HepG2 (cell line): ENCODE data around the gene ME2. TPM values are rescaled to one million over a fixed set of nuclear protein-coding genes. Genes with fewer than 3 reads are reported as not detected.
A peak's percentile ranks its signal among the peaks of the same experiment; 100 is the strongest.

Experiments used
- ATF7-NPFF ChIP-seq: sonication (generic); formaldehyde crosslinking; IDR thresholded peaks from 2 replicates; pipeline ENCODE4 v1.8.1; 2023; ENCODE audit warnings: mild to moderate bottlenecking, low read depth, missing genetic modification reagents, moderate library complexity
- FOXP4 ChIP-seq: sonication (generic); formaldehyde crosslinking; IDR thresholded peaks from 2 replicates; pipeline ENCODE4 v1.4.0; 2020; ENCODE audit warnings: missing genetic modification reagents
- MEIS2 ChIP-seq: sonication (generic); formaldehyde crosslinking; IDR thresholded peaks from 2 replicates; pipeline ENCODE4 v1.9.0; 2021; ENCODE audit warnings: mild to moderate bottlenecking, missing genetic modification reagents
- NAIF1 ChIP-seq: sonication (generic); formaldehyde crosslinking; IDR thresholded peaks from 2 replicates; pipeline ENCODE4 v1.5.0; 2020; ENCODE audit warnings: mild to moderate bottlenecking, missing genetic modification reagents, borderline replicate concordance
- NR1H2 ChIP-seq: sonication (generic); formaldehyde crosslinking; IDR thresholded peaks from 2 replicates; pipeline ENCODE4 v1.8.1; 2022; ENCODE audit warnings: low read depth, missing genetic modification reagents, borderline replicate concordance
- RBM39 ChIP-seq: fragments of 200-400 bp; formaldehyde crosslinking; IDR thresholded peaks from one replicate; pipeline ENCODE4 v1.6.1; 2018; ENCODE audit warnings: antibody characterized with exemption, mild to moderate bottlenecking, low read depth, low read length; ENCODE audit not compliant: poor library complexity, severe bottlenecking
- SIN3A ChIP-seq: IDR thresholded peaks from 2 replicates; pipeline ENCODE4 v1.6.1; 2011; ENCODE audit warnings: low read depth, mild to moderate bottlenecking, control low read depth, low read length, borderline replicate concordance
- THAP11 ChIP-seq: IDR thresholded peaks from 2 replicates; pipeline ENCODE4 v1.6.1; 2016; ENCODE audit warnings: missing biosample characterization, missing genetic modification reagents
- UBTF ChIP-seq: sonication (generic); formaldehyde crosslinking; IDR thresholded peaks from 2 replicates; pipeline ENCODE4 v1.4.0; 2020; ENCODE audit warnings: mild to moderate bottlenecking, missing genetic modification reagents
- ZNF770 ChIP-seq: sonication (generic); formaldehyde crosslinking; IDR thresholded peaks from 2 replicates; pipeline ENCODE4 v1.5.0; 2020; ENCODE audit warnings: mild to moderate bottlenecking, missing genetic modification reagents
- ZNF800 ChIP-seq: sonication (generic); formaldehyde crosslinking; IDR thresholded peaks from 2 replicates; pipeline ENCODE4 v1.4.0; 2020; ENCODE audit warnings: missing genetic modification reagents
- ZSCAN30 ChIP-seq: sonication (generic); formaldehyde crosslinking; IDR thresholded peaks from 2 replicates; pipeline ENCODE4 v1.5.0; 2020; ENCODE audit warnings: mild to moderate bottlenecking, missing genetic modification reagents
- polyA plus RNA-seq, 8 experiments: library from polyadenylated mRNA; depleted of rRNA in 3 of 8; stranded (reverse) in 7 of 8; unstranded in 1 of 8; fragments of >200 nt; fragmentation: Illumina TruSeq in 4 of 8; extraction: Trizol in 4 of 8; gene quantifications; 2 replicates each; pipeline versions ENCODE4 v1.2.1 to v1.2.3, GENCODE V29; 2011 to 2016; ENCODE audit warnings: low read depth in 4 of 8, missing spikeins in 1 of 8, mixed read lengths in 1 of 8; ENCODE audit not compliant: insufficient read depth in 1 of 8
- total RNA-seq, 5 experiments: library from RNA; depleted of rRNA; stranded (reverse); fragments of >200 nt; fragmentation: Illumina TruSeq; extraction: Trizol; gene quantifications; 2 replicates each; pipeline ENCODE4 v1.2.3, GENCODE V29; 2016; ENCODE audit warnings: low read depth in 1 of 5
- TF ChIP-seq, protein P1 (sequence below): sonication (generic); formaldehyde crosslinking; IDR thresholded peaks from 2 replicates; pipeline ENCODE4 v1.4.0; 2020; ENCODE audit warnings: missing genetic modification reagents

ME2 gene
- total and polyA plus RNA-seq, 2 of the 13 experiments (the other 11 are each of a cell fraction or from before 2014, with no cell fraction given): 17.3 to 20.6 TPM

- TF ChIP-seq ZNF770 (peak; percentile 9), NR1H2 (CRISPR knock-in tag) (no peak), MEIS2 (CRISPR knock-in tag) (0 out of 2 replicates have a peak, but pooled peaks have one; percentile 31), SIN3A (peak; percentile 9; the same call in 1 of the 2 replicates), RBM39 (no peak), ZNF800 (CRISPR knock-in tag) (no peak), FOXP4 (CRISPR knock-in tag) (0 out of 2 replicates have a peak, but pooled peaks have one; percentile 12), ZSCAN30 (CRISPR knock-in tag) (no peak; the same call in 1 of the 2 replicates), UBTF (CRISPR knock-in tag) (peak; percentile 83), ATF7-NPFF (CRISPR knock-in tag) (no peak), THAP11 (CRISPR knock-in tag) (0 out of 2 replicates have a peak, but pooled peaks have one; percentile 11), NAIF1 (CRISPR knock-in tag) (no peak)
- TF ChIP-seq, protein P1, sequence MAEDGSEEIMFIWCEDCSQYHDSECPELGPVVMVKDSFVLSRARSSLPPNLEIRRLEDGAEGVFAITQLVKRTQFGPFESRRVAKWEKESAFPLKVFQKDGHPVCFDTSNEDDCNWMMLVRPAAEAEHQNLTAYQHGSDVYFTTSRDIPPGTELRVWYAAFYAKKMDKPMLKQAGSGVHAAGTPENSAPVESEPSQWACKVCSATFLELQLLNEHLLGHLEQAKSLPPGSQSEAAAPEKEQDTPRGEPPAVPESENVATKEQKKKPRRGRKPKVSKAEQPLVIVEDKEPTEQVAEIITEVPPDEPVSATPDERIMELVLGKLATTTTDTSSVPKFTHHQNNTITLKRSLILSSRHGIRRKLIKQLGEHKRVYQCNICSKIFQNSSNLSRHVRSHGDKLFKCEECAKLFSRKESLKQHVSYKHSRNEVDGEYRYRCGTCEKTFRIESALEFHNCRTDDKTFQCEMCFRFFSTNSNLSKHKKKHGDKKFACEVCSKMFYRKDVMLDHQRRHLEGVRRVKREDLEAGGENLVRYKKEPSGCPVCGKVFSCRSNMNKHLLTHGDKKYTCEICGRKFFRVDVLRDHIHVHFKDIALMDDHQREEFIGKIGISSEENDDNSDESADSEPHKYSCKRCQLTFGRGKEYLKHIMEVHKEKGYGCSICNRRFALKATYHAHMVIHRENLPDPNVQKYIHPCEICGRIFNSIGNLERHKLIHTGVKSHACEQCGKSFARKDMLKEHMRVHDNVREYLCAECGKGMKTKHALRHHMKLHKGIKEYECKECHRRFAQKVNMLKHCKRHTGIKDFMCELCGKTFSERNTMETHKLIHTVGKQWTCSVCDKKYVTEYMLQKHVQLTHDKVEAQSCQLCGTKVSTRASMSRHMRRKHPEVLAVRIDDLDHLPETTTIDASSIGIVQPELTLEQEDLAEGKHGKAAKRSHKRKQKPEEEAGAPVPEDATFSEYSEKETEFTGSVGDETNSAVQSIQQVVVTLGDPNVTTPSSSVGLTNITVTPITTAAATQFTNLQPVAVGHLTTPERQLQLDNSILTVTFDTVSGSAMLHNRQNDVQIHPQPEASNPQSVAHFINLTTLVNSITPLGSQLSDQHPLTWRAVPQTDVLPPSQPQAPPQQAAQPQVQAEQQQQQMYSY (CRISPR knock-in tag): peak; percentile 59; the same call in 1 of the 2 replicates
These were observed 592 bp downstream of the ME2 start (continued) for GRCh38 chr18:50879302-50880118.
